ENCODE results near the gene GOLGA7B.

The GOLGA7B gene

GRCh38 chr10:97920865-97921264 lies 71.2 kb downstream of the GOLGA7B start:
- no peak for TF ChIP-seq CTCF (IDR thresholded peaks at IDR 0.05; ENCODE audit: low read depth, low read length, missing control alignments)
- H3K4me3 ChIP-seq (replicated peaks; ENCODE audit: low read depth, low read length), result no peak overlapping the region
- DNase-seq (ENCODE audit: extremely low read depth, low read depth), result no peak
